Natural killer cell treated with Interleukin-12 subunit alpha and Interleukin-12 subunit beta and Interleukin-15 and Interleukin-18, amount 100 ng/mL, for 72 hours (primary cell): Measurements from ENCODE around the gene INAFM2. TPM values are rescaled to one million over a fixed set of nuclear protein-coding genes. Genes with fewer than 3 reads are reported as not detected.

Experiments
- ATAC-seq, 2 donors: fragments of 150-1000 bp; cut with Tn5 transposase in 1 of 2; sonication (Bioruptor Pico), chemical (Tn5 transposase) in 1 of 2; 2 replicates each; pipeline ENCODE4 v1.10.0; 2021
- DNase-seq: peaks from one replicate; pipeline ENCODE4 v3.0.0; 2022; ENCODE audit warnings: low spot score
- H3K27ac Mint-ChIP-seq, 2 donors: 1 replicate in 1 of 2; 2 replicates in 1 of 2; pipeline ENCODE4 v1.8.0; 2022; ENCODE audit warnings: mixed read lengths in 2 of 2, mild to moderate bottlenecking in 1 of 2, moderate library complexity in 1 of 2
- H3K27me3 Mint-ChIP-seq, 2 donors: 1 replicate in 1 of 2; 2 replicates in 1 of 2; pipeline ENCODE4 v1.8.0; 2022; ENCODE audit warnings: mixed read lengths in 2 of 2
- H3K36me3 Mint-ChIP-seq: one replicate; pipeline ENCODE4 v1.8.0; 2022; ENCODE audit warnings: mixed read lengths
- H3K4me1 Mint-ChIP-seq, 2 donors: 1 replicate in 1 of 2; 2 replicates in 1 of 2; pipeline ENCODE4 v1.8.0; 2022; ENCODE audit warnings: low read depth in 2 of 2, mixed read lengths in 2 of 2, mild to moderate bottlenecking in 1 of 2
- H3K4me3 Mint-ChIP-seq: one replicate; pipeline ENCODE4 v1.8.0; 2022; ENCODE audit warnings: mixed read lengths
- H3K9me3 Mint-ChIP-seq: 2 replicates; pipeline ENCODE4 v1.8.0; 2022; ENCODE audit warnings: mixed read lengths
- total RNA-seq, 2 donors: library from RNA; stranded (reverse); gene quantifications; one replicate each; pipeline ENCODE4 v1.2.3, GENCODE V29; 2022

The INAFM2 gene
- total RNA-seq, 2 donors from 2014 or later = 16.7 to 17.5 TPM

- H3K27ac Mint-ChIP-seq = no peak overlapping the region
- no peaks in the 10 kb centered on the region for H3K36me3 Mint-ChIP-seq
- no peaks in the 10 kb centered on the region for H3K9me3 Mint-ChIP-seq
- DNase-seq (no peak), ATAC-seq (no peak)
- H3K4me3 Mint-ChIP-seq = no peak overlapping the region
- peaks cover 0 to 4% of the 10 kb centered on the region in 2 donors for H3K4me1 Mint-ChIP-seq
- no peaks in the 10 kb centered on the region for H3K27me3 Mint-ChIP-seq
Observed at GRCh38 chr15:40342416-40343320, 19.2 kb downstream of the INAFM2 start.

- ATAC-seq (no peak), DNase-seq (no peak)
- no peak overlapping the region for H3K4me3 Mint-ChIP-seq
- H3K9me3 Mint-ChIP-seq = no peaks in the 10 kb centered on the region
- no peaks in the 10 kb centered on the region for H3K4me1 Mint-ChIP-seq
- no peak overlapping the region for H3K27ac Mint-ChIP-seq
- no peaks in the 10 kb centered on the region for H3K27me3 Mint-ChIP-seq
- no peaks in the 10 kb centered on the region for H3K36me3 Mint-ChIP-seq
Observed at GRCh38 chr15:40343512-40343911, 20.0 kb downstream of the INAFM2 start.

- no peaks in the 10 kb centered on the region for H3K36me3 Mint-ChIP-seq
- no peak overlapping the region for H3K4me3 Mint-ChIP-seq
- ATAC-seq (no peak), DNase-seq (no peak)
- no peaks in the 10 kb centered on the region for H3K27me3 Mint-ChIP-seq
- H3K9me3 Mint-ChIP-seq = no peaks in the 10 kb centered on the region
- no peaks in the 10 kb centered on the region for H3K4me1 Mint-ChIP-seq
- H3K27ac Mint-ChIP-seq = no peak overlapping the region
Observed at GRCh38 chr15:40344217-40344616, 20.7 kb downstream of the INAFM2 start.

- Mint-ChIP-seq H3K4me1 (no peaks in the 10 kb centered on the region), H3K9me3 (no peaks in the 10 kb centered on the region), H3K4me3 (no peak overlapping the region), H3K27me3 (no peaks in the 10 kb centered on the region), H3K36me3 (no peaks in the 10 kb centered on the region), H3K27ac (no peak overlapping the region)
- peak; percentile 57 to 73 for ATAC-seq
- DNase-seq = no peak
Observed at GRCh38 chr15:40344631-40345120, 21.2 kb downstream of the INAFM2 start.

GRCh38 chr15:40345225-40345866, 21.9 kb downstream of the INAFM2 start:
- ATAC-seq (no peak), DNase-seq (no peak)
- no peak overlapping the region for H3K27ac Mint-ChIP-seq
- no peaks in the 10 kb centered on the region for H3K27me3 Mint-ChIP-seq
- H3K4me3 Mint-ChIP-seq = no peak overlapping the region
- H3K9me3 Mint-ChIP-seq = no peaks in the 10 kb centered on the region
- H3K36me3 Mint-ChIP-seq = no peaks in the 10 kb centered on the region
- H3K4me1 Mint-ChIP-seq = no peaks in the 10 kb centered on the region

GRCh38 chr15:40345867-40346578, 22.5 kb downstream of the INAFM2 start:
- Mint-ChIP-seq H3K4me3 (no peak overlapping the region), H3K27ac (no peak overlapping the region), H3K9me3 (no peaks in the 10 kb centered on the region), H3K4me1 (no peaks in the 10 kb centered on the region), H3K27me3 (no peaks in the 10 kb centered on the region), H3K36me3 (no peaks in the 10 kb centered on the region)
- ATAC-seq (no peak), DNase-seq (no peak)

GRCh38 chr15:40346579-40347558, 23.4 kb downstream of the INAFM2 start:
- Mint-ChIP-seq H3K27me3 (no peaks in the 10 kb centered on the region), H3K27ac (no peak overlapping the region), H3K4me1 (no peaks in the 10 kb centered on the region), H3K9me3 (no peaks in the 10 kb centered on the region), H3K4me3 (no peak overlapping the region), H3K36me3 (no peaks in the 10 kb centered on the region)
- ATAC-seq (no peak), DNase-seq (no peak)

GRCh38 chr15:40347559-40348473, 24.3 kb downstream of the INAFM2 start:
- ATAC-seq (no peak), DNase-seq (no peak)
- H3K27me3 Mint-ChIP-seq = no peaks in the 10 kb centered on the region
- H3K27ac Mint-ChIP-seq = no peak overlapping the region
- H3K4me3 Mint-ChIP-seq = no peak overlapping the region
- H3K36me3 Mint-ChIP-seq = no peaks in the 10 kb centered on the region
- H3K4me1 Mint-ChIP-seq = no peaks in the 10 kb centered on the region
- no peaks in the 10 kb centered on the region for H3K9me3 Mint-ChIP-seq

- no peak for ATAC-seq
- H3K4me1 Mint-ChIP-seq = no peaks in the 10 kb centered on the region
- no peaks in the 10 kb centered on the region for H3K27me3 Mint-ChIP-seq
- H3K9me3 Mint-ChIP-seq = no peaks in the 10 kb centered on the region
- H3K27ac Mint-ChIP-seq = no peak overlapping the region
- no peak for DNase-seq
- H3K4me3 Mint-ChIP-seq = no peak overlapping the region
- H3K36me3 Mint-ChIP-seq = no peaks in the 10 kb centered on the region
Observed at GRCh38 chr15:40348474-40348870, 25.0 kb downstream of the INAFM2 start.

GRCh38 chr15:40349163-40349562, 25.7 kb downstream of the INAFM2 start:
- Mint-ChIP-seq H3K4me1 (no peaks in the 10 kb centered on the region), H3K36me3 (no peaks in the 10 kb centered on the region), H3K9me3 (no peaks in the 10 kb centered on the region), H3K27ac (no peak overlapping the region), H3K27me3 (no peaks in the 10 kb centered on the region), H3K4me3 (no peak overlapping the region)
- ATAC-seq = no peak
- no peak for DNase-seq

GRCh38 chr15:40352281-40352901, 28.9 kb downstream of the INAFM2 start:
- H3K4me1 Mint-ChIP-seq = peaks cover 0 to 5% of the 10 kb centered on the region in 2 donors
- ATAC-seq = no peak
- no peaks in the 10 kb centered on the region for H3K9me3 Mint-ChIP-seq
- no peaks in the 10 kb centered on the region for H3K36me3 Mint-ChIP-seq
- no peak overlapping the region for H3K27ac Mint-ChIP-seq
- peaks cover 0 to 11% of the 10 kb centered on the region in 2 donors for H3K27me3 Mint-ChIP-seq
- H3K4me3 Mint-ChIP-seq = no peak overlapping the region
- DNase-seq = no peak

GRCh38 chr15:40353697-40354096, 30.2 kb downstream of the INAFM2 start:
- Mint-ChIP-seq H3K27me3 (peaks cover 0 to 11% of the 10 kb centered on the region in 2 donors), H3K36me3 (no peaks in the 10 kb centered on the region), H3K4me3 (no peak overlapping the region), H3K4me1 (peaks cover 2 to 9% of the 10 kb centered on the region in 2 donors), H3K27ac (no peak overlapping the region), H3K9me3 (no peaks in the 10 kb centered on the region)
- DNase-seq (no peak), ATAC-seq (no peak)
